Left renal cortex interstitium (tissue), 4 donors: Measurements from ENCODE around the gene SYCP2. TPM values are rescaled to one million over a fixed set of nuclear protein-coding genes. Genes with fewer than 3 reads are reported as not detected.
A peak's percentile ranks its signal among the peaks of the same experiment; 100 is the strongest.
"Not testable (repeated sequence)": the region's sequence is repeated elsewhere in the genome, so short reads cannot be mapped to it uniquely, and the experiment has no call there.

Source experiments
- DNase-seq, 4 donors: peaks; one replicate each; pipeline ENCODE4 v3.0.0-alpha.2; 2013; ENCODE audit warnings: low read depth in 4 of 4, low spot score in 2 of 4, missing footprints in 1 of 4
- polyA plus RNA-seq, 4 donors: library from polyadenylated mRNA; unstranded; fragments of 120-200 nt; gene quantifications; one replicate each; pipeline ENCODE4 v1.2.1, GENCODE V29; 2013; ENCODE audit not compliant: insufficient read length in 4 of 4

The SYCP2 gene, protein sequence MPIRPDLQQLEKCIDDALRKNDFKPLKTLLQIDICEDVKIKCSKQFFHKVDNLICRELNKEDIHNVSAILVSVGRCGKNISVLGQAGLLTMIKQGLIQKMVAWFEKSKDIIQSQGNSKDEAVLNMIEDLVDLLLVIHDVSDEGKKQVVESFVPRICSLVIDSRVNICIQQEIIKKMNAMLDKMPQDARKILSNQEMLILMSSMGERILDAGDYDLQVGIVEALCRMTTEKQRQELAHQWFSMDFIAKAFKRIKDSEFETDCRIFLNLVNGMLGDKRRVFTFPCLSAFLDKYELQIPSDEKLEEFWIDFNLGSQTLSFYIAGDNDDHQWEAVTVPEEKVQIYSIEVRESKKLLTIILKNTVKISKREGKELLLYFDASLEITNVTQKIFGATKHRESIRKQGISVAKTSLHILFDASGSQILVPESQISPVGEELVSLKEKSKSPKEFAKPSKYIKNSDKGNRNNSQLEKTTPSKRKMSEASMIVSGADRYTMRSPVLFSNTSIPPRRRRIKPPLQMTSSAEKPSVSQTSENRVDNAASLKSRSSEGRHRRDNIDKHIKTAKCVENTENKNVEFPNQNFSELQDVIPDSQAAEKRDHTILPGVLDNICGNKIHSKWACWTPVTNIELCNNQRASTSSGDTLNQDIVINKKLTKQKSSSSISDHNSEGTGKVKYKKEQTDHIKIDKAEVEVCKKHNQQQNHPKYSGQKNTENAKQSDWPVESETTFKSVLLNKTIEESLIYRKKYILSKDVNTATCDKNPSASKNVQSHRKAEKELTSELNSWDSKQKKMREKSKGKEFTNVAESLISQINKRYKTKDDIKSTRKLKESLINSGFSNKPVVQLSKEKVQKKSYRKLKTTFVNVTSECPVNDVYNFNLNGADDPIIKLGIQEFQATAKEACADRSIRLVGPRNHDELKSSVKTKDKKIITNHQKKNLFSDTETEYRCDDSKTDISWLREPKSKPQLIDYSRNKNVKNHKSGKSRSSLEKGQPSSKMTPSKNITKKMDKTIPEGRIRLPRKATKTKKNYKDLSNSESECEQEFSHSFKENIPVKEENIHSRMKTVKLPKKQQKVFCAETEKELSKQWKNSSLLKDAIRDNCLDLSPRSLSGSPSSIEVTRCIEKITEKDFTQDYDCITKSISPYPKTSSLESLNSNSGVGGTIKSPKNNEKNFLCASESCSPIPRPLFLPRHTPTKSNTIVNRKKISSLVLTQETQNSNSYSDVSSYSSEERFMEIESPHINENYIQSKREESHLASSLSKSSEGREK (N-terminal part only)
- 10 to 100 TPM in 1 of 4 donors, 1 to 10 TPM in 3; 5.2 to 11.3 (median 7.8) TPM for polyA plus RNA-seq

DNA sequence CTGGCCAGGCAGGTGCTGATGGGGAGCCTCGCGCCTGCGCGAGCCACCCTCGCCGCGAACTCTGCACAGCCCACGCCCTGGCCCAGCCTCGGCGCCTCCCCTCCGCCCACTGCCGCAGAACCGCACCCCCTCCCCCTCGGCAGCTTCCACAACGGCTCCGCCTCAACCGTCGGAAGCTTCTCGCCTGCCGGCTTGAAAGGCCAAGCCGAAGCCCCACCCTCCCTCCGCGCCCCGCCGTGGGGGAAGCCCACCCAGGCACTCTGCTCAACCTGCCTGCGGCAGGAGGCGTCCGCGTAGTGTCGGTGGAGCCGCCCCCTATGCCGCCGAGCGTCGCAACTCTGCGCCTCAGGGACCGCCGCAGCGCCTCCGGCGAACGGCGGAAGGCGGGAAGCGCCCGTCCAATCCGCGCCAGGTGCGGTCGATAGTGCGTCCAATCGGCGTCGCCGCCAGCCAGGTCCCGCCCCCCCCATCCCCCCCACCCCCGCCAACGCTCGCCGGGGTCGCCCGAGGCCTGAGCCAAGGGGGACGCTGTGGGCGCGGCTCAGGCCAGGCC is at the start of gene SYCP2:
Gene SYCP2, minus strand, starts transcription at position 342 of the 553 bp plus-strand sequence. CDS start 11,224 bp downstream, outside the sequence.
- no peak for DNase-seq

DNA sequence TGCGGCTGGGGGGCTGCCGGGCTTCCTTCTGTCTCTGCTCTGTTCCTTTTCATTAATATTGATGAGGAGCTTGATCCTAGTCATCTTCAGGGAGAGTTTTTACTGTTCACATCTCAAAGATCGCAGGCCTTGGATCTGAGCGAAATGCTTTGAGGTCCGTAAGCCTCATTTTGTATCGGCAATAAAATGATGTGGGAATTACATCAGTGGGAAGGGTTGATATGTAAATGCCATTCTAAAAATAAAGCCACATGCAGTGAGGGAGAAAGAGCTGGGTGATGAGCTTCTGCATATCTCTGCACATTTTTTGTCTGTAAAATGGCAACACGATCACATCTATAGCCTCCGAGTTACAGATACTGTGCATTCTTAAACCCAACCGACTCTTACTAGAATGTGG is 49.6 kb upstream of the SYCP2 start:
- DNase-seq: no peak

DNA sequence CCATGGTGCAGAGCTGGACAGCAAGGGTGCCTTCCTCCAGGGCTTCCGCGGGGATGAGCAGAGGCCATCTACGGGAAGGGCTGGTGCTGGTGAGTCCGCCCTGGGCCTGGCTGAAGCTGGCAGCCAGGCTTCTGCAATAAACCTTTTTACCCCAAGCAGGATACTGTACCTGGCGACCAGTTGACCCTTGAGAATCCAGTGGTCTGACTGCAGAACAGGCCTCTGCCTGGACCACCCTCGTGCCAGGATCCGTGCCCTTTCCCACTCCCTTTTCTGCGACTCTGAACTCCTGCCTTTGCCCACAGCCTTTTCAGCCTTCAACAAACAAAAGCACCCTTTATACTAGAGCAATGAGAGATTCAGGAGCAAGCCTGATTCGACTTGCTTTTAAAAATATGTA is 43.6 kb upstream of the SYCP2 start:
- DNase-seq: no peak

DNA sequence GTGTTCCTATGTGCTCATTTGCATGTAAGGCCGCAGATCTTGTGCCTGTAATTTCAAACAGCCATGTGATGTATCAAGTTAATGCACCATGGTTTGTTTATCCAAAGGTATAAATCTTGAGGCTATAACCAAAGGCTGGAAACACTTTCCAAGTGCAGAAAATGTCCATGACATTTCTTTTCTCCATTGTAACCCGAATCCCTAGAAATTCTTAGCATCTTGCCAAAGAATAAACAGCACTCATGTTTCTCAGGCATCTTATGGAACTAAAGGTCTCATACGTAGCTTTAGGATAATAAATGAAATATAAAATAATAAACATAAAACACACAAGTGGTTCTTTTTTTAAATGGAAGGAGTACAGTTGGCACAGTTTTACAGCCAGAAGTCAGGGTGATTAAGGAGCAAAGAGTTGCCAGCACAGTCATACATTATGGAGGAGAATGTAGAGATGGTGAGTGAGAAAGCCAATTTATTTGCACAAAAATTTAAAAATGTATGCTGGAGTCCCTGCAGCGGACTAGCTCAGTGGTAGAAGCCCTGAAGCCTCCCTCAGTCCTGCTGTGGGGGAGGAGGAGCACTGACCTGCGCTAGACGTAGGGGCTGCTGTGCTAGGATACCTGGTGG is 42.8 kb upstream of the SYCP2 start:
- DNase-seq: peak in 2 of 4 donors; percentile 22 to 56

DNA sequence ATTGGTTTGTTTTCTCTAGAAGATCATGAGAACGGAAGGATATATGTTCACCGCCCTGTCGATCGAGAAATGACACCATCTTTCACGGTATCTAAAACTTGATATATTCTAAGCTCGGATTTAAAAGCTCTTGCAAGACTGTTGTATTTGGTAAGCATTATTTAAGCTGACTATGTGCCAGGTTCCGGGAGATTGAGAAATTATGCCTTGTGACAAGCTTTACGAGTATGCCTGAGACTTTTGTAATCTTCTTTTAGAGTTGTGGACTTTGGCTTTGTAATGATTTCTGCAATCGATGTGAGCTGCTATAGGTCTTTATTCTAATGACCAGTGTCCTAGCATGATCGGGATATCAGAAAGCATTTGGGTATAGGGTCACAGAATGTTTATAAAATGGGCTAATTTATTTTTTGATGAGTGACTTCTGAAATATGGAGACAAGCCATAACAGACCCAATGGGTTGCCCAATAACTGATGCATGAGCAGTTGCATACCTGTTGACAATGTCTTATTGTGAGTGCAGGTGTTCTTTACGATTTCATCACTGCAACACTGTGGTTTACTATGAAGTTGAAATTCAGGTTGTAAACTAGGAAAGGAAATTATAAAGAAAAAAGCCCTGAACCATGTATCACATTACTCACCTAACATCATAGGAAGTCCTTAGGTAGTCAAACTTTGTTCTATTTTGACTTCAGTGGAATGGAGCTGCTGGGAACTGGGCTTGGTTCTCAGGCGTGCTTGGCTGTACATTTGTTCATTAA is 38.8 kb upstream of the SYCP2 start:
- no peak for DNase-seq

DNA sequence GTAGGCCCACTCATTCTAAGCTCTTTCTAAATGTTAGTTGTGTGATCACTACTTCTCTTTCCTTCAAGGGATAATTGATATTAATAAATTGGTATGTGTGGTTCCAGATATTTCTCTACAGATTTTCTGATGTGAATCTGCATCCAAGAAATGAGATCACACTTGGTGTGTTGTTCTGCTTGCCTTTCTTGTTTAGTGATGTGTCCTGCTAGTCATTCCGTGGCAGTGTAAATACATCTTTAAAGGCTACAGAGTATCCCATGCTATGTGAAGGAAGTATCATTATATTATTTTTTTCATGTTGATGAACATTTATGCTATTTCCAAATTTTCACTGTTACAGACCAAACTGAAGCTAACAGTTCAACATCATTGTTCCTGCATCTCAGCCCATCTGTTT is 38.0 kb upstream of the SYCP2 start:
- DNase-seq: no peak

DNA sequence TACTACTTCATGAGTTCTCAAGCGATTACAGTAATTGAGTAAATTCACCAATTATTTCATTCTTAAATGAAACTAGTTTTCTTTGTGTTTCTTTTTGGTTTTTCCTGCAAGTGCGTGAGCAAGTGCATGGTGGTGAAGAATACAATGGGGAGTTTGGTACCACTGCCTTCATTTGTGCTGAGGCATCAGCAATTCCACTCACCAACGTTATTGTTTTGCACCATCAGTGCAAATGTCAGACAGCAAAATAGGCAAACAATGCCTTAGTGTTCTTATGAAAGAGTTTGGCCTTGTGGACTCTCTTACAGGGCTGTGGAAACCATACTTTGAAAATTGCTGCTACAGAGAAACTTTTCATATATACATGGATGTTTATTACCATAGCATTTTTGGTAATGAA is 33.0 kb upstream of the SYCP2 start:
- no peak for DNase-seq

DNA sequence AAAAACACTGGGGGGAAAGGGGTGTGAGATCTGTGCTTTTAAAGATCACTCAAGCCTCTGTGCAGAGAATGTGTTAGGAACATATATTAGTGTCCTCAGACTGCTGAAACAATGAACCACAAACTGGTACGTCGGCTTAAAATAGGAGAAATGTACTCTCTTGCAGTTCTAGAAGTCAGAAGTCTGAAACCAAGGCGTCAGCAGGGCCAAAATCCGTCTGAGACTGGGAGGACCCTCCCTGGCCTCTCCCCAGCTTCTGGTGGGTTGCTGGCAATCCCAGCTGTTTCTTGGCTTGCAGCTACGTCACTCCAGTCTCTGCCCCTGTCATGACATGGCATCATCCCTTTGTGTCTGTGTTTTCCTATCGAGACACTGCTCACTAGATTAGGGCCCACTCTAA is 28.7 kb upstream of the SYCP2 start:
- DNase-seq: no peak

DNA sequence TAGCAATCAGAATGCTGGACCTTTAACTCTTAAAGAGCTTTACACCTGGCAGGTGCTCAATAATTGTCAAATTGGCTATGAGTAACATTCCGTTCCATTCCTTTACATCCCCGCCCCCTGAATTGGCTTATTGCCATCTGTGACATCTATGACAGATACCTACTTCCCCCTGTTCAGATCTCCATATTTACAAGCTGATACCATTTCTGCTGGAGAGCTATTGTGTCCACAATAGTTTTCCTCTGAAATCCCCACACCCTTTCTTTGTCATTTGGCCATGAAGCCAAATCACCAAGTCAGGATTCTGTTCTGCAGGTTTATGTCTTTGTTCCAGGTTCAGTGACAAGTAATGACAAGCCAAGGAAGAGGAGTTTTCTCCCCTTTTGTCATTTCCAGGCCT is 28.0 kb upstream of the SYCP2 start:
- no peak for DNase-seq

DNA sequence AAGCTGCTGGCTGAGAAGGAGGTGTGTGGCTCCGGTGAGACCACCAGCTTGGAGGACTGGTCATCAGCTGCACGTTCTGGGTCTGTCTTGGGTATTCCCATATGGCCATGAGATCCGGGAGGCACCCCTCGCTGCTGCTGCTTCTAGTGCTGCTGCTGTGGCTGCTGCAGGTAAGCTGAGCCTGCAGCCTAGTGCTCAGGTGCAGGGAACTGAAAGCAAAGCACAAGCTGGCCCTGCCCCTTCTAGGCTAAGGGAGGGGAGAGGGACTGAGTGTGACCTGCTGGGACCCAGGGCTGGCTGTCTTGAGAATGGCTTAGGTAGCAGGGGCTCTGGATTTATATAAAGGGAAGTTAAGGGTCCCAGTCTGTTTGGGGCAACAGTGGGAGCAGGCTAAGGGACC is 25.2 kb upstream of the SYCP2 start:
- no peak for DNase-seq

DNA sequence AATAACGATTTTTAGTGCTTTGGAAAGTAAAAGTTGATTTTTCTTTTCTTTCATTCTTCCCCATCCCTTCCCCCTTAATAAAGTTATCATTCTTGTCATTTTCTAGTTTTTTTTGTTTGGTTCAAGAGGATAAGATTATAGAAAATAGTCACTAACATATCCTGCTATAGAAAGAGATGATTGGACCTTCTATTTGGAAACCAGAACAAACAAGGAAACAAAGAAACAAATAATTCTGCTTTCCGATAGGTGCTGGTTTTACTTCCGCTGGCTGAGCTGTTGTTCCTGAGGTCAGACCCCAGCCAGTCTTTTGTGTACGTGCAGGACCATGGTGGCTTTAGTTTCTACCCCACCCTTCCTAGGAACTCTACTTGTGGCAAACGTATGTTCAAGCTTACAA is 24.7 kb upstream of the SYCP2 start, which contains the start of gene CDH26:
Gene CDH26, plus strand, starts transcription at position 301 of the 400 bp plus-strand sequence. CDS start 304 bp downstream, outside the sequence.
- DNase-seq: no peak

DNA sequence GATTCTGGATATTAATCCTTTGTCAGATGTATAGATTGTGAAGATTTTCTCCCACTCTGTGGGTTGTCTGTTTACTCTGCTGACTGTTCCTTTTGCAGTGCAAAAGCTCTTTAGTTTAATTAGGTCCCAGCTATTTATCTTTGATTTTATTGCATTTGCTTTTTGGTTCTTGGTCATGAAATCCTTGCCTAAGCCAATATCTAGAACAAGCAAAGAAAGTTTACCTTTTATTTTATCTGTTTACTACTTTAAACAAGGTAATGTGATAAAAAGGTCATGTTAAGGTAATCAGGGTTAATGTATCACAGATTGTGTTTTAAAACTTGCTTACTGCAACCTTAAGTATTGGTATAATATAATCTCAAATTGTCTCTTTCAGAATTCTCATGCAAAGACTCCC is 24.1 kb upstream of the SYCP2 start:
- not testable (repeated sequence) for DNase-seq

DNA sequence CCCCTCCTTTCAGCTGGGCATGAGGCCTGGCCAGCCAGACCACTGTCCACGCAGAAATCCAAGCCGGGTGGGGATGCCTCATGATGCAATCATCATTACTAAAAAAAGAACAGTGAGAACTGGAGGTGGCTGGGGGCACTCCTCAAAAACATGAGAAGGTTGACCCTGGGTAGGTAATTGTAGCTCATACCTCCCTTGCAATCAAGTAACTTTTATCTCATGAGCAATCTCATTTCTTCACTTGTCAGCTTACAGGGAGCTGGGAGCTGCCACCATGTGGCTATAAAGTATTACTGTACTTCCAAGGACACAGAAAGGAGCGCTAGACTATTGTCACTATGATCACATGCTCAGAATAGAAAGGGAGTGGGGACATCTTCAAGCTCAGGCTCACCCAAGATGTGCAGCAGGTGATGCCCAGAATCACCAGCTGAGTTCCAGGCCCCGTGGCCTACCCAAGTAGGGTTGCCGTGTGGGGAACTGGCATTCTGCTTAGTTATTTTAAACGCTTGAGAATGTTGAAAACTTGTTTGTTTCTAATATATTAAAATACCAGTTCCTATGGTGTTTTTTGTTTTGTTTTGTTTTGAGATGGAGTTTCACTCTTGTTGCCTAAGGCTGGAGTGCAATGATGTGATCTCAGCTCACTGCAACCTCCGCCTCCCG is 21.8 kb upstream of the SYCP2 start:
- DNase-seq: no peak

DNA sequence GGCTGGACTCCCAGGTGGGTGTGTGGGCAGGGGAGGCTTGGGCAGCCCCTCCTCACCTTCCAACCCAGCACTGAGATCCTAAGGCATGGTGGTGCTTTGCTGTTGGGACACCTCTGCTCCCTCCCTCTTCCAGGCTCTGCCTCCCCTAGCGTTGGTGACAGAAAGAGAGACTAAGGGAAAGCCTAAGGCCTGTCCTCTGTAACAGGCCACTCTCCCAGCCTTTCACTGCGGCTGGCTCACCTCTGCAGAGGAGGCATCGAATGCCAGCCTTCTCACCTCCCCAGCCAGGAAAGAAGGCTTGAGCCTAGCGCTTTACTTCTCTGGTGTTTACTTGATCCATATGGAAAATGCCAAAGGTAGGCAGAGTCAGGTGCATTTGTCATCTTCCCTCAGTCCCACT is 21.3 kb upstream of the SYCP2 start:
- no peak for DNase-seq

DNA sequence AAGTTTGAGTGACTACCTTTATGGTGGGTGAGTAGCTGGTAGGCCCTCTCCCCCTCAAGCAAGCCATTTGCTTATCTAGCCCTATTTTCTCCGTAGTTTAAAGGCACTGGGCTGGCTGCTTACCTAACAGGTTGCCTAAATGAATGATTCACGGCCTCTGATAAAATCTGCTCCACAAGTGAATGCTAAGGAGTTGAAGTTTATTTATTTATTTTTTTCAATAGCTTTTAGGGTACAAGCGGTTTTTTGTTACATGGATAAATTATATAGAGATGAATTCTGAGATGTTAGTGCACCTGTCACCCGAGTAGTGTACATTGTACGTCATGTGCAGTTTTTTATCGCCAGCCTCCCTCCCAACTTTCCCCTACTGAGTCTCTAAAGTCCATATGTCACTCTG is 16.5 kb upstream of the SYCP2 start:
- DNase-seq: no peak

DNA sequence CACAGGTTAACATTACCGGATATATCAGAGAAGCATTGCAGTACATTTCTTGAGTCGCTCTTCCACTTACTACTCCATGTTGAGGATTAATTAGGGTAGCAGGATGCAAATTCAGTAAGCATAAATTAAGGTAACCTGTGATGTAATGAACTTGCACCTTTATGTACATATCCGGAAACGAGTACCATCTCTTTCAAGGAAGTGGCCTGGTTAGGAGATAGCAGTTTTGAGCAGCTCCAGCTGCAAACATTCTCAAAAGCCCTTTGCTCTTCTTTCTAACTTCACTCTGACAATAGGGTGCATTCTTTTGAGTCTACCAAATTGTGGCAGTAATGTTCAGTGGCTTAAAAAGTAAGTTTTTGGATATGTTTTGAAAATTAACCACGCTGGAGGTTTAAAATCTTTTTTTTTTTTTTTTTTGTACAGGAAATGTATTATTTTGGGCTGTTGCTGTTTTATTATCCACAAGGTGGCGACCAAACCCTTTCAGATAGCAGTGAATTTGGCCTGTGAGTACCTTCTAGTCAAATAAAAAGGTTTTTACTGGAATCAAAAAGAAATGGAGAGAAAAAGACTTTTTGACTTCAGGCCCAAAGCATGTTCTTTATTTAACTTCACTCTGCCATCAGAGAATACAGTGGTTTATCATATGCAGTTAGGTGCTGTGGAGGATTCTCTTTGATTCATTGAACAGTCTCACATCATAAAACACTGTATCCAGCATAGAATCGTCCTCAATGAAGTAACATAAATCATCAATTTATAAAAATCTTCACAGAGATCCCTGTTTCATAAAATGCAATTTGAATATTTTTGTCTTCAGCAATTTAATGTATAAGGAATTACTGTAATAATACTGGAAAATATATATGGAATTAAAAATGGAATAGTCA is 15.6 kb upstream of the SYCP2 start:
- DNase-seq: peak in 2 of 4 donors; percentile 30 to 64

DNA sequence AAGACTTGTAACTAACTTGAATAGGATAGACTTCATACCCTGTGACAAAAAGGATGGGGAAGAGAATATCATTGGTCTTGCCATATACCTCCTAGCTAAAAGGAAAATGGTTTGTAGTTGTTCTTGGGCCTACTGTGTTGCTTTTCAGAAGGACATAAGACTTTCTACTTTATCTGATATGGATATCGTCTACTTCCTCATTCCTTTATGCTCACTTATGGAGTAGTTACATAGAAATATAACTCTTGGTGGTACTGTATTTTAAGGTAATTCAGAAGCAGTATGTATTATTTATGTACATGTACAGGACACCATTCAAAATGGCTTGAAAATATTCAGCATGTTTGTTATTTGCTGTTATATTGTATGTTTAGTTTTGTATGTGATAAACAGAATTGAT is 14.8 kb upstream of the SYCP2 start:
- no peak for DNase-seq

DNA sequence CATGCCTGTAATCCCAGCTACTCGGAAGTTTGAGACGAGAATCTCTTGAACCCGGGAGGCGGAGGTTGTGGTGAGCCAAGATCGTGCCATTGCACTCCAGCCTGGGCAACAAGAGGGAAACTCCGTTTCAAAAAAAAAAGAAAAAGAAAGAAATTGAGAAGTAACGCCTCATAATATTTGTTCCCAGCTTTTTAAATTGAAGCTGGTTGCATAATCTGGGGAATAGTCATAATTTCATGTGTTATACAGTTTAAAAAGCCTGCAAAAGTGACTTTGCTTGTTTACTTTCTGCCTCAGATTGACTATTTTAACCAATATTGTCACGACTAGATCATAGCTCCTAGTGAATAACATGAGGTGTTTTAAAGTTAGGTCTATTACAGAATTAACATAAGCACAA is 13.9 kb upstream of the SYCP2 start:
- no peak for DNase-seq
